ENCODE data around the gene ILKAP. TPM values are rescaled to one million over a fixed set of nuclear protein-coding genes. Genes with fewer than 3 reads are reported as not detected.

ILKAP gene
- total RNA-seq, 2 experiments from 2014 or later: 42.1 to 43.3 TPM

DNA sequence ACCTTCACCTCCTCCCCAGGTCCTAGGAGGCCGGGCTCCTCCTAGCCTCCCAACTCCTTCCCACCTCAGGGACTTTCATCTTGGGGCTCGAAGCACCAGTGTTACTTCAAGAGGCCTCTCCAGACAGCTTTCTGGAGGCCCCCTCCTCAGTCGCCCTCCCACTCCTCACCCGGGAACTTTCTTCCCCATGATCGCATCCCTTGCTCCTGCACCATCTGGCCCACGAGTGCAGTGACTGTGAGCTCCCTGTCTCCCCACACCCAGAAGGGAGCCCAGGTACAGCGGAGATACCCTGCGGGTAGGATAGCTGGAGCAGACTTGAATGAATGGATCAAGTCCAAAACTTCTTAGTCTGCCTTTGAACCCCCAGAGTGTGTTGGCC, 38.6 kb downstream of the ILKAP start:
- POLR2A ChIA-PET: interaction anchor here (1.3 kb wide), 1 partner anchor 75 kb away, joined by 3 read pairs; no protein-coding TSS in a partner anchor
- intact Hi-C loops (cut with micrococcal nuclease): no loop called here
- H3K27me3 Mint-ChIP-seq: peaks cover 12% of the 10 kb centered on the region
- peaks cover 2% of the 10 kb centered on the region for H3K36me3 Mint-ChIP-seq (ENCODE audit: low read depth)
- peaks cover 4% of the 10 kb centered on the region for H3K4me1 Mint-ChIP-seq (ENCODE audit: low read depth)
- no peak overlapping the region for H3K4me3 Mint-ChIP-seq
- TF ChIP-seq, protein P1, sequence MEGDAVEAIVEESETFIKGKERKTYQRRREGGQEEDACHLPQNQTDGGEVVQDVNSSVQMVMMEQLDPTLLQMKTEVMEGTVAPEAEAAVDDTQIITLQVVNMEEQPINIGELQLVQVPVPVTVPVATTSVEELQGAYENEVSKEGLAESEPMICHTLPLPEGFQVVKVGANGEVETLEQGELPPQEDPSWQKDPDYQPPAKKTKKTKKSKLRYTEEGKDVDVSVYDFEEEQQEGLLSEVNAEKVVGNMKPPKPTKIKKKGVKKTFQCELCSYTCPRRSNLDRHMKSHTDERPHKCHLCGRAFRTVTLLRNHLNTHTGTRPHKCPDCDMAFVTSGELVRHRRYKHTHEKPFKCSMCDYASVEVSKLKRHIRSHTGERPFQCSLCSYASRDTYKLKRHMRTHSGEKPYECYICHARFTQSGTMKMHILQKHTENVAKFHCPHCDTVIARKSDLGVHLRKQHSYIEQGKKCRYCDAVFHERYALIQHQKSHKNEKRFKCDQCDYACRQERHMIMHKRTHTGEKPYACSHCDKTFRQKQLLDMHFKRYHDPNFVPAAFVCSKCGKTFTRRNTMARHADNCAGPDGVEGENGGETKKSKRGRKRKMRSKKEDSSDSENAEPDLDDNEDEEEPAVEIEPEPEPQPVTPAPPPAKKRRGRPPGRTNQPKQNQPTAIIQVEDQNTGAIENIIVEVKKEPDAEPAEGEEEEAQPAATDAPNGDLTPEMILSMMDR (IDR thresholded peaks at IDR 0.05): no peak
- DNase-seq (no peak), ATAC-seq (no peak)
- H3K27ac Mint-ChIP-seq: no peak overlapping the region
- CTCF ChIA-PET: interaction anchor here (1.1 kb wide), 1 partner anchor 99 kb away, joined by 4 read pairs; no protein-coding TSS in a partner anchor
- H3K9me3 Mint-ChIP-seq: no peaks in the 10 kb centered on the region

DNA sequence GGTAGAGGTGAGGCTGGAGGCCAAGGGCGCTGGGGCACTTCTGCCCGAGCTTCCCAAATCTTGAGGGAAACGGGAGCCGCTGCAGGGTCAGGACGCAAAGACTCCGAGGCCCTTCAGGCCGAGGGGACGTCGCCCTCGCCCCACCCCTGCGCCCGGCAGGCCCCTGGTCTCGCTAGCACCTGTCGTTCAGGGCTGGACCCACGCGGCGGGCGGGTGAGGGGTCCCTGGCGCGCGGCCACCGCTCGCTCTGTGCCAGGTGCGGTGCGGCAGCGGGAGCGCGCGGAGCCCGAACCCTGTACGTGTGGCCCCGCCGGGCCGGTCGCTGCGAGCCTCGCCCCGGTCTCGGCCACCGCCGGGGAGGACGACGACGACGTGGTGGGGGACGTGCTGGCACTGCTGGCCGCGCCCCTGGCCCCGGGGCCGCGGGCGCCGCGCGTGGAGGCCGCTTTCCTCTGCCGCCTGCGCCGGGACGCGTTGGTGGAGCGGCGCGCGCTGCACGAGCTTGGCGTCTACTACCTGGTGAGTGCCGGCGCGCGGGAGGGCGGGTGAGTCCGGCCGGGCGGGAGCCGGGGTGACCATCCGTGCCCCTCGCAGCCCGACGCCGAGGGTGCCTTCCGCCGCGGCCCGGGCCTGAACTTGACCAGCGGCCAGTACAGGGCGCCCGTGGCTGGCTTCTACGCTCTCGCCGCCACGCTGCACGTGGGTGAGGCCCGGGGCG, 39.9 kb downstream of the ILKAP start:
- ChIA-PET POLR2A (no interaction called here), CTCF (interaction anchor here (1.1 kb wide), 1 partner anchor 100 kb away, joined by 4 read pairs; no protein-coding TSS in a partner anchor)
- Mint-ChIP-seq H3K27ac (no peak overlapping the region), H3K9me3 (no peaks in the 10 kb centered on the region), H3K36me3 (ENCODE audit: low read depth) (peaks cover 1% of the 10 kb centered on the region), H3K4me1 (ENCODE audit: low read depth) (peaks cover 11% of the 10 kb centered on the region), H3K4me3 (no peak overlapping the region), H3K27me3 (peaks cover 20% of the 10 kb centered on the region)
- DNase-seq (no peak), ATAC-seq (no peak)
- TF ChIP-seq, protein P1 (IDR thresholded peaks at IDR 0.05): no peak
- intact Hi-C loops (cut with micrococcal nuclease): no loop called here

DNA sequence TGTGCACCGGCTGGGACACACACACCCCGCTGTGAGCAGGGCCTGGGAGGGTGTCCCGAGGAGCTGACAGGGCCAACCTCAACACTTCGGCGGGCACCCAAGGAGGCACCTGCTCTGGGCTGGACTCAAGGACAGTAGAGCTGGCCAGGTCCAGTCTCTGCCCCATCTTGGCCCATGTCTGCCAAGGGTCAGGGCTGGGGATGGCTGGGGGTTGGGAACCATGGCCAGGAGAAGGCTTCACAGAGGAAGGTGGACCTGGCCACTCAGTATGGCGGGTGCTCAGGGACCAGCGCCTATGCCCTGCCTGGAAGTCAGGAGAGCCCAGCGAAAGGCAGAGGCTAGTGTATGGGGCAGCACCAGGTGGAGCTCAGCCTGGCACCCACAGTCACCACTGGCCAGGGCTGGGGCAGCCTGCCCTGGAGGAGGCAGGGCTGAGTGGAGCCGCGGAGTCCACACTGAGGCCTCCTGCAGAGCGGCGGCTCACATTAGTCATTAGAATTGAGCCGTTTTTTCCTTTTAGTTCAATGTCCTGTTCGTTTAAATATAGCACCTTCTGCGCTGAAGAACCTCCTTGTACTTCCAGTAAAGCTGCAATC, 40.6 kb downstream of the ILKAP start:
- DNase-seq: no peak
- peaks cover 20% of the 10 kb centered on the region for H3K27me3 Mint-ChIP-seq
- POLR2A ChIA-PET: no interaction called here
- no peak overlapping the region for H3K27ac Mint-ChIP-seq
- no peak for ATAC-seq
- peaks cover 11% of the 10 kb centered on the region for H3K4me1 Mint-ChIP-seq (ENCODE audit: low read depth)
- intact Hi-C loops (cut with micrococcal nuclease): no loop called here
- TF ChIP-seq, protein P1 (IDR thresholded peaks at IDR 0.05): no peak
- no peaks in the 10 kb centered on the region for H3K36me3 Mint-ChIP-seq (ENCODE audit: low read depth)
- H3K9me3 Mint-ChIP-seq: no peaks in the 10 kb centered on the region
- CTCF ChIA-PET: interaction anchor here (0.9 to 1.0 kb wide), 2 partner anchors 16 to 100 kb away, joined by 4 read pairs; no protein-coding TSS in a partner anchor
- no peak overlapping the region for H3K4me3 Mint-ChIP-seq

DNA sequence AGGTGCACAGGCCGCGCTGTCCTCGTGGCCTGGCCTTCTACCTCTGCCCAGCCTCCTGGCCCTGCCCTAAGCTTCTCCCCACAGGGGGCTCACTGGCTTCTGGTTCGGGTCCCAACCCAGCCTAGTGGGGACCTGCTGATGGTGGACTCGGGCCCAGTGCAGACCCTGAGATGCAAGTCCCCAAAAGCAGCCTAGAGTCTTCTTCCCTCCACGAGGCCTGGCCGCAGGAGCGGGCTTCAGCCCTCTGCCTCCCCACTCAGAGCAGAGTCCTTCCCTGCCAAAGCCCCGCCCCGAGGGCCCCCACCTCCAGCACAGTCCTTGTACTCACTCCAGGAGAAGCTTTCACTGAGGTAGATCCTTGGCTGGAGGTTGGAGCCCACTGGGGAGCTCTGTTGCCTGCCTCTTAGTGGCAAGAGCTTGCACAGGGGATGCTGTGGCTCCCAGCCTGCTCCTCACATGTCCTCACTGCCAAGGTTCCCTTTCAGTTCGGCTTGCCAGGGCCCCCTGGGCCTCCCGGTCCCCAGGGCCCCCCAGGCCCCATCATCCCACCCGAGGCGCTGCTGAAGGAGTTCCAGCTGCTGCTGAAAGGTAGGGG, 41.1 kb downstream of the ILKAP start:
- POLR2A ChIA-PET: no interaction called here
- peaks cover 11% of the 10 kb centered on the region for H3K4me1 Mint-ChIP-seq (ENCODE audit: low read depth)
- CTCF ChIA-PET: interaction anchor here (0.9 to 1.0 kb wide), 2 partner anchors 16 to 101 kb away, joined by 4 read pairs; no protein-coding TSS in a partner anchor
- peaks cover 20% of the 10 kb centered on the region for H3K27me3 Mint-ChIP-seq
- no peak overlapping the region for H3K27ac Mint-ChIP-seq
- H3K4me3 Mint-ChIP-seq: no peak overlapping the region
- intact Hi-C loops (cut with micrococcal nuclease): no loop called here
- no peaks in the 10 kb centered on the region for H3K36me3 Mint-ChIP-seq (ENCODE audit: low read depth)
- no peaks in the 10 kb centered on the region for H3K9me3 Mint-ChIP-seq
- ATAC-seq: no peak
- TF ChIP-seq, protein P1 (IDR thresholded peaks at IDR 0.05): no peak
- DNase-seq: no peak

Measured in activated CD8-positive, alpha-beta T cell treated with anti-CD3 and anti-CD28 coated beads for 36 hours (primary cell).